Measurements from ENCODE around the gene VSTM1.
"Not testable (repeated sequence)": the region's sequence is repeated elsewhere in the genome, so short reads cannot be mapped to it uniquely, and the experiment has no call there.

VSTM1 gene

GRCh38 chr19:54063350-54064116 lies at the start of gene VSTM1:
Gene VSTM1 (minus strand): TSS chr19:54063897. CDS start chr19:54063777, 120 bp downstream.
- DNase-seq, result no peak

- DNase-seq, result no peak
These were observed 46.0 kb upstream of the VSTM1 start for GRCh38 chr19:54109651-54110050.

- no peak for DNase-seq
These were observed 44.8 kb upstream of the VSTM1 start for GRCh38 chr19:54108496-54108895.

GRCh38 chr19:54107876-54108490 lies 44.3 kb upstream of the VSTM1 start:
- no peak for DNase-seq

GRCh38 chr19:54106716-54107115 lies 43.0 kb upstream of the VSTM1 start:
- no peak for DNase-seq

- no peak for DNase-seq
These were observed 42.1 kb upstream of the VSTM1 start for GRCh38 chr19:54105796-54106195.

- no peak for DNase-seq
These were observed 41.5 kb upstream of the VSTM1 start for GRCh38 chr19:54104998-54105715.

GRCh38 chr19:54102421-54103169 lies 38.9 kb upstream of the VSTM1 start, which contains the start of gene NDUFA3:
Gene NDUFA3 (plus strand): TSS chr19:54102855. CDS start chr19:54102879, 24 bp downstream.
- DNase-seq, result peak; percentile 93

GRCh38 chr19:54100561-54100960 lies 36.9 kb upstream of the VSTM1 start, which contains the start of gene OSCAR:
Gene OSCAR (minus strand): TSS chr19:54100803. CDS start chr19:54100792, 11 bp downstream.
- peak; percentile 80 for DNase-seq

- not testable (repeated sequence) for DNase-seq
These were observed 36.2 kb upstream of the VSTM1 start for GRCh38 chr19:54099903-54100255.

GRCh38 chr19:54099190-54099902 lies 35.6 kb upstream of the VSTM1 start:
- no peak for DNase-seq

- peak; percentile 35 for DNase-seq
These were observed 33.0 kb upstream of the VSTM1 start for GRCh38 chr19:54096617-54097106.

- DNase-seq, result not testable (repeated sequence)
These were observed 32.3 kb upstream of the VSTM1 start for GRCh38 chr19:54095859-54096616.

GRCh38 chr19:54095136-54095858 lies 31.6 kb upstream of the VSTM1 start:
- no peak for DNase-seq

- no peak for DNase-seq
These were observed 30.8 kb upstream of the VSTM1 start for GRCh38 chr19:54094426-54095000.

- DNase-seq, result no peak
These were observed 20.7 kb upstream of the VSTM1 start for GRCh38 chr19:54084410-54084809.

GRCh38 chr19:54081032-54081431 lies 17.3 kb upstream of the VSTM1 start, which contains the start of gene TARM1:
Gene TARM1 (minus strand): TSS chr19:54081365. CDS start chr19:54081340, 25 bp downstream.
- no peak for DNase-seq

GRCh38 chr19:54077334-54077733 lies 13.6 kb upstream of the VSTM1 start:
- DNase-seq, result peak; percentile 27

- DNase-seq, result no peak
These were observed 11.2 kb upstream of the VSTM1 start for GRCh38 chr19:54074851-54075250.

- DNase-seq, result no peak
These were observed 10.1 kb upstream of the VSTM1 start for GRCh38 chr19:54073829-54074228.

Measured in GF-D8 (cell line).